Measurements from ENCODE around the gene MTUS2.

MTUS2 gene

GRCh38 chr13:29024783-29025182 lies 204.6 kb downstream of the MTUS2 start:
- no peak for DNase-seq (ENCODE audit: low read depth)

- no peak for DNase-seq (ENCODE audit: low read depth)
These were observed 208.7 kb downstream of the MTUS2 start for GRCh38 chr13:29028868-29029267.

- no peak for DNase-seq (ENCODE audit: low read depth)
These were observed 218.6 kb downstream of the MTUS2 start for GRCh38 chr13:29038700-29039099.

GRCh38 chr13:29039212-29039611 lies 219.1 kb downstream of the MTUS2 start:
- DNase-seq (ENCODE audit: low read depth) = no peak

GRCh38 chr13:29046588-29046987 lies 226.4 kb downstream of the MTUS2 start:
- no peak for DNase-seq (ENCODE audit: low read depth)

GRCh38 chr13:29049524-29049923 lies 229.4 kb downstream of the MTUS2 start:
- DNase-seq (ENCODE audit: low read depth) = no peak

GRCh38 chr13:29050719-29051118 lies 230.6 kb downstream of the MTUS2 start:
- DNase-seq (ENCODE audit: low read depth) = no peak

- no peak for DNase-seq (ENCODE audit: low read depth)
These were observed 239.7 kb downstream of the MTUS2 start for GRCh38 chr13:29059800-29060199.

GRCh38 chr13:29065142-29065541 lies 245.0 kb downstream of the MTUS2 start:
- DNase-seq (ENCODE audit: low read depth) = no peak

- DNase-seq (ENCODE audit: low read depth) = no peak
These were observed 247.3 kb downstream of the MTUS2 start for GRCh38 chr13:29067306-29067945.

- no peak for DNase-seq (ENCODE audit: low read depth)
These were observed 253.6 kb downstream of the MTUS2 start for GRCh38 chr13:29073755-29074154.

GRCh38 chr13:29077051-29077813 lies 257.1 kb downstream of the MTUS2 start:
- no peak for DNase-seq (ENCODE audit: low read depth)

- DNase-seq (ENCODE audit: low read depth) = no peak
These were observed 260.9 kb downstream of the MTUS2 start for GRCh38 chr13:29081036-29081435.

- DNase-seq (ENCODE audit: low read depth) = no peak
These were observed 261.7 kb downstream of the MTUS2 start for GRCh38 chr13:29081697-29082440.

- DNase-seq (ENCODE audit: low read depth) = no peak
These were observed 279.8 kb downstream of the MTUS2 start for GRCh38 chr13:29099781-29100406.

GRCh38 chr13:29100758-29101157 lies 280.6 kb downstream of the MTUS2 start:
- no peak for DNase-seq (ENCODE audit: low read depth)

- no peak for DNase-seq (ENCODE audit: low read depth)
These were observed 281.3 kb downstream of the MTUS2 start for GRCh38 chr13:29101409-29101808.

GRCh38 chr13:29101905-29102304 lies 281.8 kb downstream of the MTUS2 start:
- no peak for DNase-seq (ENCODE audit: low read depth)

- DNase-seq (ENCODE audit: low read depth) = no peak
These were observed 283.1 kb downstream of the MTUS2 start for GRCh38 chr13:29103065-29103800.

- no peak for DNase-seq (ENCODE audit: low read depth)
These were observed 284.3 kb downstream of the MTUS2 start for GRCh38 chr13:29104461-29104860.

GRCh38 chr13:29105779-29106178 lies 285.6 kb downstream of the MTUS2 start:
- no peak for DNase-seq (ENCODE audit: low read depth)

GRCh38 chr13:29106651-29107050 lies 286.5 kb downstream of the MTUS2 start:
- DNase-seq (ENCODE audit: low read depth) = no peak
